ENCODE measurements around the gene CCL20.

DNA sequence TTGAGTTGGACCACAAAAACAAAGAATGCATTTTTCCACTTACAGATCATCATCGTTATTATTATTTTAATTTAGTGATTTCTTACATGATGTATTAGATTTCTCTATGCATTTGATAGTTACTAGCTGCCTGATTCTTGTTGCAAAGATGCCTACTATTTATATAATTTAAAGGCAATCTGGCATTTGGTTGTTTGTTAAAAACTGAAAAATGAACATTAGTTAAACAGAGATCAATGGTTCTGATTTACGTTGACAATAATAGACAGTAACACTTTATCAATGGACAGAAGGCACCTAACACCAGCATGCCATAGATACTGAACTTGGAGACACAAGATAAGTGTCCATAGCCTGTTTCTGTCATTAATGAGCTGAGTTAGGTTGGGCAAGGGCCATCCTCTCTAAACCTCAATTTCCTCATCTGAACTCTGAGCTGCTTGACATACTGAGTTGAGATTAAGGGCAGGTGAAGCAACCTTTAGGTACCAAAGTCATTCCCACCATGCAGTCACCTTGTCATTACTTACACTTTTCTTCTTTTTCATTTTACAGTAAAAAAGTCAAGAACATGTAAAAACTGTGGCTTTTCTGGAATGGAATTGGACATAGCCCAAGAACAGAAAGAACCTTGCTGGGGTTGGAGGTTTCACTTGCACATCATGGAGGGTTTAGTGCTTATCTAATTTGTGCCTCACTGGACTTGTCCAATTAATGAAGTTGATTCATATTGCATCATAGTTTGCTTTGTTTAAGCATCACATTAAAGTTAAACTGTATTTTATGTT, 3.1 kb downstream of the CCL20 start:
- TF ChIP-seq TAF1 (IDR thresholded peaks at IDR 0.05; ENCODE audit: borderline replicate concordance, low read depth, low read length) (no peak), POLR2A (IDR thresholded peaks at IDR 0.05; ENCODE audit: low read depth, low read length) (no peak)

Data from GM12892 (cell line).